ENCODE measurements around the gene TMEM125.

GRCh38 chr1:43234267-43234666, 35.5 kb upstream of the TMEM125 start:
- no peak for TF ChIP-seq CTCF (IDR thresholded peaks at IDR 0.05)
- TF ChIP-seq POLR2A (IDR thresholded peaks at IDR 0.05), result no peak
